ENCODE results near the gene PDE6B.
"Not testable (repeated sequence)": the region's sequence is repeated elsewhere in the genome, so short reads cannot be mapped to it uniquely, and the experiment has no call there.

Gene PDE6B

GRCh38 chr4:635851-636627 lies 10.7 kb downstream of the PDE6B start:
- no peak for DNase-seq (ENCODE audit: low read depth)

GRCh38 chr4:636628-637159 lies 11.3 kb downstream of the PDE6B start:
- DNase-seq (ENCODE audit: low read depth): no peak

- no peak for DNase-seq (ENCODE audit: low read depth)
Observed at GRCh38 chr4:637536-638280, 12.3 kb downstream of the PDE6B start.

- not testable (repeated sequence) for DNase-seq (ENCODE audit: low read depth)
Observed at GRCh38 chr4:642366-642765, 17.0 kb downstream of the PDE6B start.

- no peak for DNase-seq (ENCODE audit: low read depth)
Observed at GRCh38 chr4:646460-646859, 21.1 kb downstream of the PDE6B start.

- DNase-seq (ENCODE audit: low read depth): no peak
Observed at GRCh38 chr4:647481-647880, 22.1 kb downstream of the PDE6B start.

GRCh38 chr4:648579-649292 lies 23.4 kb downstream of the PDE6B start:
- no peak for DNase-seq (ENCODE audit: low read depth)

GRCh38 chr4:649293-649625 lies 23.9 kb downstream of the PDE6B start:
- DNase-seq (ENCODE audit: low read depth): no peak

GRCh38 chr4:649751-650310 lies 24.5 kb downstream of the PDE6B start:
- DNase-seq (ENCODE audit: low read depth): no peak

GRCh38 chr4:650461-650860 lies 25.1 kb downstream of the PDE6B start:
- no peak for DNase-seq (ENCODE audit: low read depth)

- no peak for DNase-seq (ENCODE audit: low read depth)
Observed at GRCh38 chr4:650951-651883, 25.8 kb downstream of the PDE6B start.

- no peak for DNase-seq (ENCODE audit: low read depth)
Observed at GRCh38 chr4:651884-652642, 26.7 kb downstream of the PDE6B start.

GRCh38 chr4:653080-653821 lies 27.9 kb downstream of the PDE6B start:
- no peak for DNase-seq (ENCODE audit: low read depth)

GRCh38 chr4:653831-654502 lies 28.6 kb downstream of the PDE6B start:
- no peak for DNase-seq (ENCODE audit: low read depth)

GRCh38 chr4:654503-654845 lies 29.1 kb downstream of the PDE6B start:
- DNase-seq (ENCODE audit: low read depth): no peak

GRCh38 chr4:654871-655463 lies 29.6 kb downstream of the PDE6B start:
- DNase-seq (ENCODE audit: low read depth): no peak

- DNase-seq (ENCODE audit: low read depth): no peak
Observed at GRCh38 chr4:655464-656151, 30.2 kb downstream of the PDE6B start.
